Activated gamma-delta T cell treated with anti-CD3 and anti-CD28 coated beads, Interleukin-2, amount 50 U/mL, for 16 hours (primary cell): Measurements from ENCODE around the gene REN.

Experiments
- DNase-seq: peaks from one replicate; pipeline ENCODE4 v3.0.0-alpha.2; 2020; ENCODE audit warnings: low read depth

REN gene

GRCh38 chr1:204166219-204166618 lies at the start of gene REN:
Gene REN (minus strand): TSS chr1:204166337. CDS start chr1:204166293, 44 bp downstream.
- no peak for DNase-seq

- DNase-seq = no peak
Measured at GRCh38 chr1:204213668-204214662, 47.8 kb upstream of the REN start, which contains the start of gene GOLT1A. Gene GOLT1A (minus strand): TSS chr1:204213988. CDS start chr1:204213906, 82 bp downstream.

GRCh38 chr1:204212715-204213114 lies 46.6 kb upstream of the REN start:
- DNase-seq = no peak

- no peak for DNase-seq
Measured at GRCh38 chr1:204211046-204211445, 44.9 kb upstream of the REN start.

- DNase-seq = peak; percentile 68
Measured at GRCh38 chr1:204207136-204207616, 41.0 kb upstream of the REN start.

GRCh38 chr1:204206121-204206520 lies 40.0 kb upstream of the REN start:
- DNase-seq = no peak

GRCh38 chr1:204205486-204205885 lies 39.3 kb upstream of the REN start:
- no peak for DNase-seq

- DNase-seq = no peak
Measured at GRCh38 chr1:204204944-204205343, 38.8 kb upstream of the REN start.

GRCh38 chr1:204203206-204203767 lies 37.1 kb upstream of the REN start:
- no peak for DNase-seq

GRCh38 chr1:204202481-204202880 lies 36.3 kb upstream of the REN start:
- no peak for DNase-seq

- DNase-seq = no peak
Measured at GRCh38 chr1:204201348-204202040, 35.4 kb upstream of the REN start.

GRCh38 chr1:204199579-204199978 lies 33.4 kb upstream of the REN start:
- no peak for DNase-seq

- DNase-seq = no peak
Measured at GRCh38 chr1:204198348-204199340, 32.5 kb upstream of the REN start.

GRCh38 chr1:204197068-204197467 lies 30.9 kb upstream of the REN start:
- no peak for DNase-seq

GRCh38 chr1:204196068-204196795 lies 30.1 kb upstream of the REN start, which contains the start of gene KISS1:
Gene KISS1 (minus strand): TSS chr1:204196491. CDS start chr1:204192876, 3,615 bp downstream.
- DNase-seq = no peak

- no peak for DNase-seq
Measured at GRCh38 chr1:204194771-204195170, 28.6 kb upstream of the REN start.

GRCh38 chr1:204194080-204194479 lies 27.9 kb upstream of the REN start:
- no peak for DNase-seq

- no peak for DNase-seq
Measured at GRCh38 chr1:204192589-204193352, 26.6 kb upstream of the REN start.

- no peak for DNase-seq
Measured at GRCh38 chr1:204192046-204192445, 25.9 kb upstream of the REN start.

- no peak for DNase-seq
Measured at GRCh38 chr1:204191456-204191855, 25.3 kb upstream of the REN start.
